OCI-LY3 (cell line): Measurements from ENCODE around the gene TEX22.

Experiments
- H2AFZ ChIP-seq: fragments of 200-600, 300-600 bp; shearing (Covaris generic); 2 replicates; pipeline ENCODE4 v1.6.0; 2014; ENCODE audit warnings: antibody characterized with exemption, low read depth, low read length
- H3K27ac ChIP-seq: fragments of 200-600, 300-600 bp; sonication (generic); 2 replicates; pipeline ENCODE4 v1.5.1; 2014; ENCODE audit warnings: mild to moderate bottlenecking, low read length, moderate library complexity, mixed read lengths
- H3K27me3 ChIP-seq: fragments of 200-600, 300-600 bp; sonication (generic); 2 replicates; pipeline ENCODE4 v1.6.1; 2014; ENCODE audit warnings: low read depth, low read length, mixed read lengths
- H3K36me3 ChIP-seq: fragments of 200-600, 300-600 bp; sonication (generic); replicated peaks from 2 replicates; pipeline ENCODE3; 2014; ENCODE audit warnings: low read depth, low read length, mixed read lengths
- H3K4me1 ChIP-seq: fragments of 300-600, 200-600 bp; sonication (generic); 2 replicates; pipeline ENCODE4 v1.6.1; 2014; ENCODE audit warnings: low read length, mixed read lengths
- H3K4me2 ChIP-seq: fragments of 200-600, 300-600 bp; sonication (generic); 2 replicates; pipeline ENCODE4 v1.6.1; 2014; ENCODE audit warnings: low read length, mixed read lengths
- H3K4me3 ChIP-seq: fragments of 300-600, 200-600 bp; sonication (generic); 2 replicates; pipeline ENCODE4 v1.5.1; 2014; ENCODE audit warnings: antibody characterized with exemption, mild to moderate bottlenecking, low read length, moderate library complexity
- H3K79me2 ChIP-seq: fragments of 300-600, 200-600 bp; shearing (Covaris generic); 2 replicates; pipeline ENCODE4 v1.6.1; 2014; ENCODE audit warnings: mild to moderate bottlenecking, low read length, mixed read lengths
- H3K9ac ChIP-seq: fragments of 300-600, 200-600 bp; shearing (Covaris generic); 2 replicates; pipeline ENCODE4 v1.6.0; 2014; ENCODE audit warnings: mild to moderate bottlenecking, low read length, moderate library complexity
- H3K9me3 ChIP-seq: fragments of 200-600, 300-600 bp; shearing (Covaris generic); 2 replicates; pipeline ENCODE4 v1.6.1; 2014; ENCODE audit warnings: low read length, mixed read lengths; ENCODE audit not compliant: insufficient read depth
- H4K20me1 ChIP-seq: fragments of 200-600, 300-600 bp; sonication (generic); 2 replicates; pipeline ENCODE4 v1.6.1; 2016; ENCODE audit warnings: low read length, mixed read lengths; ENCODE audit not compliant: insufficient read depth
- CTCF ChIP-seq: fragments of 200-600, 300-600 bp; sonication (generic); IDR thresholded peaks from 2 replicates; pipeline ENCODE4 v1.5.1; 2014; ENCODE audit warnings: antibody characterized with exemption, low read length, low read depth
- EZH2phosphoT487 ChIP-seq: fragments of 200-600 bp; shearing (Covaris generic); IDR thresholded peaks from 2 replicates; pipeline ENCODE4 v1.6.1; 2018; ENCODE audit warnings: antibody characterized with exemption, mixed run types, low read depth

Gene TEX22

DNA sequence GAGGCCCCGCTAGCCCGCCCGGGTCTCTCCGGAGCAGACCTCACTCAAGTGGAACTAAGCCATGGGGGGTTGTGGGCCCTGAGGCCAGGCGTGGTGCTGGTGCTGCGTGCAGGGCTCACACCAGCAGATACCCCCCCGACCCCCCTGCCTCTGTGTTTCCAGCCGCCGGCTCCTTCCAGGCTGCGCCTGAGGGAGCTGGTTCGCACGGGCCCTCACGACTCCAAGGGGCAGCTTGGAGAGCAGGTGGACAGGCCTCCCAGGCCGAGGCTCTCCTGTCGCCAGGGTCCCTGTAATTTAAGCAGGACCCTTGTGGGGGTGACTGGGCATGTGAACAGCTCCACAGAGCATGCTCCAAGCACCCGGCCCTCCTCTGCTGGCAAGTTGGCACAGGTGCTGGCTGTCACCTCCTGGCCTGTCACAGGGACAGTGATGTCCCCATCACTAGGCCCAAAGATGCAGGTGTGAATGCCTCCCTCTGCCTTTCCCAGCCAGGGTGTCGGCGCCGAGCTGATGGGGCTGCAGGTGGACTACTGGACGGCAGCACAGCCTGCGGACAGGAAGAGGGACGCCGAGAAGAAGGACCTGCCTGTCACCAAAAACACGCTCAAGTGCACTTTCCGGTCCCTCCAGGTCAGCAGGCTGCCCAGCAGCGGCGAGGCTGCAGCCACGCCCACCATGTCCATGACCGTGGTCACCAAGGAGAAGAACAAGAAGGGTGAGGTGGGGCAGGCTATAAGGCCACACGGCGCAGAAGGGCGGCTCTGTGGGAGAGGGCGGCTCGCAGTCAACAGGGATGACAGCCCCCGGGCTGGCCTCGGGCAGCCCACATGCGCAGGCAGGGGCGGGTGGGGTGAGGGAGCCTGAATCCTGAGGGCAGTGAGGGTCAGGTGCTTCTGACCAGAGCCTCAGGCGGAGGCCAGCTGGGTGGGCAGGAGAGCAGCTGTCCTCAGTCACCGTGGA is 5.9 kb upstream of the TEX22 start:
- Histone ChIP-seq H3K4me2 (no peak overlapping the region), H3K4me3 (no peak overlapping the region), H3K27ac (no peak overlapping the region), H3K27me3 (no peaks in the 10 kb centered on the region), H2AFZ (no peak overlapping the region), H3K79me2 (no peaks in the 10 kb centered on the region), H3K9me3 (no peaks in the 10 kb centered on the region), H3K36me3 (no peaks in the 10 kb centered on the region), H3K4me1 (peaks cover 8% of the 10 kb centered on the region), H4K20me1 (no peaks in the 10 kb centered on the region), H3K9ac (no peak overlapping the region)
- TF ChIP-seq CTCF, result no peak
- TF ChIP-seq EZH2phosphoT487, result no peak

DNA sequence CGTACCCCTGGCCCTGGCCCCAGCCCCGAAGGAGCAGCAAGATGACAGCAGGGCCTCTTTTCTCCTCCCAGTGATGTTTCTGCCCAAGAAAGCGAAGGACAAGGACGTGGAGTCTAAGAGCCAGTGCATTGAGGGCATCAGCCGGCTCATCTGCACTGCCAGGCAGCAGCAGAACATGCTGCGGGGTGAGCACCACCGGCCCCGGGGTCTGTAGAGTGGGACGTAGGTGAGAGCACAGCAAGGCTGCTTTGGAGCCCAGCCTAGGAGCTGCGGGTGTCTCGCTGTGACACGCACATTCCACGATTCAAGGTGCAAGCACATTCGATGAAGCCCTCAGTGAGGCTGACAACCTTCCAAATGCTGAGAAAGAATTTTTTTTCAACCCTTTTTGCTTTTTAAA is 5.2 kb upstream of the TEX22 start:
- Histone ChIP-seq H3K4me2 (no peak overlapping the region), H2AFZ (no peak overlapping the region), H3K27ac (no peak overlapping the region), H3K27me3 (no peaks in the 10 kb centered on the region), H3K9ac (no peak overlapping the region), H3K36me3 (no peaks in the 10 kb centered on the region), H3K4me1 (peaks cover 13% of the 10 kb centered on the region), H3K9me3 (no peaks in the 10 kb centered on the region), H4K20me1 (no peaks in the 10 kb centered on the region), H3K79me2 (no peaks in the 10 kb centered on the region), H3K4me3 (no peak overlapping the region)
- TF ChIP-seq EZH2phosphoT487 (no peak), CTCF (no peak)

DNA sequence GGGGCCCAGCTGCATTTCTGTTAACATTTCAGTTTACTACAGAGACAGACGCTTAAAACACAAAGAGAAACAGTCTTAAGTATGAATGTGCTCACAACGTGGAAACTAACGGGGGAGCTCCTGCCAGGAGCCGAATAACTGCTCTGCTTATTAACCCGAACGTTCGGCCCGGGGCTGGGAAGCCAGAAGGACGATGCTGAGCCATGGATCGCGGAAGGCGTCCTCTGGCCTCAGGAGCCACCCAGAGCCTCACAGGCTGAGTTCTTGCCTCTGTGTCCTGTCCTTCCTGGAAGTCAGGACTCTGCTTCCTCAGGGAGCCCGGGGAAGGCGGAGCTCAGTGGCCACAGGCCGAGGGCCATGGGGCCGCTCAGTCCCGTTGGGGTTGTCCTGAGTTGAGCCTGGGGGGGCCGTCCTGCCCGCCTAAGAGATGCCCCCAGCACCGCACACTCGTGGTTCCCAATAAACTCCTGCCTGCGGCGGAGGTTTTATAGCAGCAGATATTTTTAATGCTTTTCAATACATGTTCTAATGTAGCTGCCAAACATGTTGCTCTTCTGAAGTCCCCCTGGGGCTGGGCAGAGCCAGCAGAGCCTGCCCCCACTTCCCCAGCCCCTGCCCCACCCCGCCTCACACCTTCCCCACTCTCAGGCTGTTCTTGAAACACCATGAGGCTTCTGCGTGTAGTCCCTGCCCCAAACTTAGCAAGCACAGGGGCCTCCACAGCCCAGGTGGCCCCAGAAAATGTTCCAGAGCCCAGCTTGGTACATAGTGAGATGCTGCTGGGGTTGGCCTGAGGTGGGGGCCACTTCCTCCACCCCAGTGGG is 3.4 kb upstream of the TEX22 start:
- H3K9me3 ChIP-seq, result no peaks in the 10 kb centered on the region; the same call in 1 of the 2 replicates
- H2AFZ ChIP-seq, result no peak overlapping the region
- H4K20me1 ChIP-seq, result no peaks in the 10 kb centered on the region
- H3K79me2 ChIP-seq, result peaks cover 14% of the 10 kb centered on the region
- H3K27ac ChIP-seq, result no peak overlapping the region
- TF ChIP-seq EZH2phosphoT487 (no peak), CTCF (no peak)
- H3K9ac ChIP-seq, result no peak overlapping the region
- H3K4me1 ChIP-seq, result peaks cover 22% of the 10 kb centered on the region
- H3K36me3 ChIP-seq, result peaks cover 11% of the 10 kb centered on the region
- no peak overlapping the region for H3K4me2 ChIP-seq
- H3K27me3 ChIP-seq, result no peaks in the 10 kb centered on the region
- no peak overlapping the region for H3K4me3 ChIP-seq

DNA sequence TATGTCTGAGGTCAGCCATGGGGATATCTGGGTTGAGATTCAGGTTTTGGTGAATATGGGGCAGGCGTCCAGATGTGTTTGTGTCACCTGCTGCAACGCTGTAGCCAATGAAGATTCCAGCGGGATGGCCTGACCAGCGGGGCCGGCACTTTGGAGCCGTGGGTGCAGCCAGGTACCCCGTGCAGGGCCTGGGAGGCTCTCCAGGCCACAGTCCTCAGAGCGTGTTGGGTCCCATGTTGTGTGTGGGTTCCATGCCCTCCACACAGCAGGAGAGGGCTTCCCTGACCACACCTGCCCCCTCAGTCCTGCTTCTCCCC is 2.8 kb upstream of the TEX22 start:
- Histone ChIP-seq H3K4me2 (no peak overlapping the region), H4K20me1 (no peaks in the 10 kb centered on the region), H3K79me2 (peaks cover 17% of the 10 kb centered on the region), H3K4me3 (no peak overlapping the region), H3K36me3 (peaks cover 16% of the 10 kb centered on the region), H3K9me3 (peaks cover under 1% of the 10 kb centered on the region; the same call in 1 of the 2 replicates), H3K4me1 (peaks cover 16% of the 10 kb centered on the region), H2AFZ (no peak overlapping the region), H3K27me3 (no peaks in the 10 kb centered on the region), H3K27ac (no peak overlapping the region), H3K9ac (no peak overlapping the region)
- TF ChIP-seq CTCF (no peak), EZH2phosphoT487 (no peak)
